Skeletal muscle tissue (tissue), 4 donors: Measurements from ENCODE around the gene RBKS. TPM values are rescaled to one million over a fixed set of nuclear protein-coding genes. Genes with fewer than 3 reads are reported as not detected.
"Not testable (repeated sequence)": the region's sequence is repeated elsewhere in the genome, so short reads cannot be mapped to it uniquely, and the experiment has no call there.

Source experiments
- H3K27ac ChIP-seq: one replicate; pipeline ENCODE4 v1.7.0; 2013; ENCODE audit warnings: mild to moderate bottlenecking, low read depth, low read length, inconsistent platforms
- H3K27me3 ChIP-seq, 3 donors: one replicate each; pipeline ENCODE4 v1.7.0; 2013; ENCODE audit warnings: low read length in 3 of 3; ENCODE audit not compliant: control insufficient read depth in 3 of 3, insufficient read depth in 3 of 3
- H3K36me3 ChIP-seq, 3 donors: one replicate each; pipeline ENCODE4 v1.7.0; 2013; ENCODE audit warnings: low read length in 3 of 3; ENCODE audit not compliant: control insufficient read depth in 3 of 3, insufficient read depth in 3 of 3
- H3K4me1 ChIP-seq, 3 donors: one replicate each; pipeline ENCODE4 v1.7.0; 2013; ENCODE audit warnings: low read length in 3 of 3, mild to moderate bottlenecking in 3 of 3; ENCODE audit not compliant: control insufficient read depth in 3 of 3, insufficient read depth in 3 of 3
- H3K4me3 ChIP-seq, 3 donors: one replicate each; pipeline ENCODE4 v1.7.0; 2013; ENCODE audit warnings: low read length in 3 of 3
- H3K9ac ChIP-seq, 3 donors: one replicate each; pipeline ENCODE4 v1.7.0; 2013; ENCODE audit warnings: low read length in 3 of 3, mild to moderate bottlenecking in 3 of 3, moderate library complexity in 2 of 3, low read depth in 1 of 3
- H3K9me3 ChIP-seq, 3 donors: one replicate each; pipeline ENCODE4 v1.7.0; 2013; ENCODE audit warnings: low read length in 3 of 3; ENCODE audit not compliant: control insufficient read depth in 3 of 3
- total RNA-seq: library from RNA; depleted of rRNA; stranded (reverse); fragments of >200 nt; gene quantifications from one replicate; pipeline ENCODE4 v1.2.3, GENCODE V29; 2014
- donor health status: Osteomylitis.

RBKS gene
- total RNA-seq, 1 donor from 2014 or later: 2.1 TPM

GRCh38 chr2:27881815-27882583 is 8.2 kb downstream of the RBKS start:
- not testable (repeated sequence) for H3K4me3 ChIP-seq, H3K27ac ChIP-seq, H3K4me1 ChIP-seq, H3K27me3 ChIP-seq, H3K9ac ChIP-seq, H3K36me3 ChIP-seq, H3K9me3 ChIP-seq

GRCh38 chr2:27878825-27879224 is 11.4 kb downstream of the RBKS start:
- H3K27ac ChIP-seq: no peak overlapping the region
- H3K27me3 ChIP-seq: no peaks in the 10 kb centered on the region
- no peak overlapping the region for H3K4me3 ChIP-seq

GRCh38 chr2:27875089-27875881 is 14.9 kb downstream of the RBKS start:
- no peaks in the 10 kb centered on the region for H3K9me3 ChIP-seq
- no peaks in the 10 kb centered on the region for H3K36me3 ChIP-seq
- H3K27ac ChIP-seq: no peak overlapping the region
- H3K4me1 ChIP-seq: no peaks in the 10 kb centered on the region
- no peak overlapping the region for H3K9ac ChIP-seq
- H3K4me3 ChIP-seq: no peak overlapping the region
- H3K27me3 ChIP-seq: no peaks in the 10 kb centered on the region

More at GRCh38 chr2:27878825-27879224, 11.4 kb downstream of the RBKS start:
- no peak overlapping the region for H3K9ac ChIP-seq
- no peaks in the 10 kb centered on the region for H3K4me1 ChIP-seq
- H3K36me3 ChIP-seq: no peaks in the 10 kb centered on the region
- H3K9me3 ChIP-seq: no peaks in the 10 kb centered on the region

GRCh38 chr2:27873091-27873490 is 17.1 kb downstream of the RBKS start:
- Histone ChIP-seq H3K27me3 (no peaks in the 10 kb centered on the region), H3K4me3 (no peak overlapping the region), H3K4me1 (no peaks in the 10 kb centered on the region), H3K9me3 (no peaks in the 10 kb centered on the region), H3K9ac (no peak overlapping the region), H3K27ac (no peak overlapping the region), H3K36me3 (no peaks in the 10 kb centered on the region)

- no peaks in the 10 kb centered on the region for H3K36me3 ChIP-seq
- no peaks in the 10 kb centered on the region for H3K27me3 ChIP-seq
- H3K9me3 ChIP-seq: no peaks in the 10 kb centered on the region
- no peak overlapping the region for H3K9ac ChIP-seq
- H3K27ac ChIP-seq: no peak overlapping the region
- no peak overlapping the region for H3K4me3 ChIP-seq
- H3K4me1 ChIP-seq: no peaks in the 10 kb centered on the region
Observed at GRCh38 chr2:27871802-27872201, 18.4 kb downstream of the RBKS start.

GRCh38 chr2:27870724-27871123 is 19.5 kb downstream of the RBKS start:
- Histone ChIP-seq H3K27ac (no peak overlapping the region), H3K4me3 (no peak overlapping the region), H3K9me3 (no peaks in the 10 kb centered on the region), H3K4me1 (no peaks in the 10 kb centered on the region), H3K36me3 (no peaks in the 10 kb centered on the region), H3K27me3 (no peaks in the 10 kb centered on the region), H3K9ac (no peak overlapping the region)

- Histone ChIP-seq H3K4me1 (no peaks in the 10 kb centered on the region), H3K9me3 (no peaks in the 10 kb centered on the region), H3K9ac (no peak overlapping the region), H3K4me3 (no peak overlapping the region), H3K27me3 (no peaks in the 10 kb centered on the region), H3K36me3 (no peaks in the 10 kb centered on the region), H3K27ac (no peak overlapping the region)
Observed at GRCh38 chr2:27869763-27870162, 20.4 kb downstream of the RBKS start.

GRCh38 chr2:27866237-27866636 is 23.9 kb downstream of the RBKS start:
- no peak overlapping the region for H3K9ac ChIP-seq
- H3K4me1 ChIP-seq: no peaks in the 10 kb centered on the region
- no peaks in the 10 kb centered on the region for H3K27me3 ChIP-seq
- H3K36me3 ChIP-seq: no peaks in the 10 kb centered on the region
- no peak overlapping the region for H3K4me3 ChIP-seq
- H3K9me3 ChIP-seq: no peaks in the 10 kb centered on the region
- no peak overlapping the region for H3K27ac ChIP-seq

- H3K9ac ChIP-seq, H3K4me3 ChIP-seq, H3K27me3 ChIP-seq, H3K4me1 ChIP-seq, H3K9me3 ChIP-seq, H3K27ac ChIP-seq, H3K36me3 ChIP-seq: not testable (repeated sequence)
Observed at GRCh38 chr2:27863955-27864354, 26.2 kb downstream of the RBKS start.

- Histone ChIP-seq H3K27ac (no peak overlapping the region), H3K36me3 (no peaks in the 10 kb centered on the region), H3K4me3 (no peak overlapping the region), H3K9ac (no peak overlapping the region), H3K27me3 (no peaks in the 10 kb centered on the region), H3K9me3 (no peaks in the 10 kb centered on the region), H3K4me1 (no peaks in the 10 kb centered on the region)
Observed at GRCh38 chr2:27863146-27863545, 27.0 kb downstream of the RBKS start.
